ENCODE measurements around the gene ENTR1. TPM values are rescaled to one million over a fixed set of nuclear protein-coding genes. Genes with fewer than 3 reads are reported as not detected.

Gene ENTR1
- polyA plus RNA-seq, 4 donors, result 22.7 to 46.4 (median 31.8) TPM

GRCh38 chr9:136371533-136371880, 38.9 kb downstream of the ENTR1 start:
- FAIRE-seq (no peak), DNase-seq (no peak)
- Histone ChIP-seq H3K36me3 (ENCODE audit: control insufficient read depth in 3 of 3, insufficient read depth in 2 of 3, low read depth in 1 of 3, low read length in 3 of 3) (peaks cover 0 to 33% (median 0%) of the 10 kb centered on the region in 3 donors), H3K4me1 (ENCODE audit: control insufficient read depth in 3 of 3, insufficient read depth in 2 of 3, low read depth in 1 of 3, low read length in 2 of 3) (peaks cover 0 to 14% (median 2%) of the 10 kb centered on the region in 3 donors), H3K27me3 (ENCODE audit: control insufficient read depth in 3 of 3, insufficient read depth in 3 of 3, low read length in 3 of 3) (no peaks in the 10 kb centered on the region), H3K4me3 (ENCODE audit: low read depth in 1 of 3, low read length in 3 of 3) (no peak overlapping the region), H3K27ac (ENCODE audit: low read depth in 1 of 3, low read length in 2 of 3) (no peak overlapping the region), H3K9me3 (ENCODE audit: control insufficient read depth in 2 of 2, insufficient read depth in 1 of 2, low read depth in 1 of 2, low read length in 1 of 2) (no peaks in the 10 kb centered on the region)
- 76 to 88% (median 87%) methylated on average over 10 to 13 of the region's 13 CpGs for WGBS, 3 donors

- Histone ChIP-seq H3K4me3 (ENCODE audit: low read depth in 1 of 3, low read length in 3 of 3) (no peak overlapping the region), H3K9me3 (ENCODE audit: control insufficient read depth in 2 of 2, insufficient read depth in 1 of 2, low read depth in 1 of 2, low read length in 1 of 2) (no peaks in the 10 kb centered on the region), H3K27ac (ENCODE audit: low read depth in 1 of 3, low read length in 2 of 3) (no peak overlapping the region), H3K27me3 (ENCODE audit: control insufficient read depth in 3 of 3, insufficient read depth in 3 of 3, low read length in 3 of 3) (no peaks in the 10 kb centered on the region), H3K4me1 (ENCODE audit: control insufficient read depth in 3 of 3, insufficient read depth in 2 of 3, low read depth in 1 of 3, low read length in 2 of 3) (peaks cover 0 to 14% (median 2%) of the 10 kb centered on the region in 3 donors), H3K36me3 (ENCODE audit: control insufficient read depth in 3 of 3, insufficient read depth in 2 of 3, low read depth in 1 of 3, low read length in 3 of 3) (peaks cover 0 to 27% (median 0%) of the 10 kb centered on the region in 3 donors)
- WGBS, 3 donors, result 91 to 94% (median 93%) methylated on average over 53 to 54 of the region's 54 CpGs
- FAIRE-seq (no peak), DNase-seq (no peak)
These were observed 39.5 kb downstream of the ENTR1 start for GRCh38 chr9:136370687-136371532.

GRCh38 chr9:136370037-136370436, 40.4 kb downstream of the ENTR1 start:
- DNase-seq, result no peak
- H3K4me3 ChIP-seq (ENCODE audit: low read depth in 1 of 3, low read length in 3 of 3), result no peak overlapping the region
- H3K27ac ChIP-seq (ENCODE audit: low read depth in 1 of 3, low read length in 2 of 3), result no peak overlapping the region
- H3K36me3 ChIP-seq (ENCODE audit: control insufficient read depth in 3 of 3, insufficient read depth in 2 of 3, low read depth in 1 of 3, low read length in 3 of 3), result peaks cover 0 to 18% (median 0%) of the 10 kb centered on the region in 3 donors
- 87 to 95% (median 94%) methylated on average over 17 to 19 of the region's 19 CpGs for WGBS, 3 donors
- FAIRE-seq, result no peak
- no peaks in the 10 kb centered on the region for H3K9me3 ChIP-seq (ENCODE audit: control insufficient read depth in 2 of 2, insufficient read depth in 1 of 2, low read depth in 1 of 2, low read length in 1 of 2)
- H3K4me1 ChIP-seq (ENCODE audit: control insufficient read depth in 3 of 3, insufficient read depth in 2 of 3, low read depth in 1 of 3, low read length in 2 of 3), result peaks cover 0 to 14% (median 2%) of the 10 kb centered on the region in 3 donors
- no peaks in the 10 kb centered on the region for H3K27me3 ChIP-seq (ENCODE audit: control insufficient read depth in 3 of 3, insufficient read depth in 3 of 3, low read length in 3 of 3)

GRCh38 chr9:136368190-136368589, 42.2 kb downstream of the ENTR1 start:
- Histone ChIP-seq H3K36me3 (ENCODE audit: control insufficient read depth in 3 of 3, insufficient read depth in 2 of 3, low read depth in 1 of 3, low read length in 3 of 3) (peaks cover 0 to 2% (median 0%) of the 10 kb centered on the region in 3 donors), H3K4me3 (ENCODE audit: low read depth in 1 of 3, low read length in 3 of 3) (no peak overlapping the region), H3K4me1 (ENCODE audit: control insufficient read depth in 3 of 3, insufficient read depth in 2 of 3, low read depth in 1 of 3, low read length in 2 of 3) (peaks cover 0 to 21% (median 2%) of the 10 kb centered on the region in 3 donors), H3K27ac (ENCODE audit: low read depth in 1 of 3, low read length in 2 of 3) (no peak overlapping the region), H3K27me3 (ENCODE audit: control insufficient read depth in 3 of 3, insufficient read depth in 3 of 3, low read length in 3 of 3) (peaks cover 0 to 12% (median 0%) of the 10 kb centered on the region in 3 donors), H3K9me3 (ENCODE audit: control insufficient read depth in 2 of 2, insufficient read depth in 1 of 2, low read depth in 1 of 2, low read length in 1 of 2) (peaks cover 0 to 2% of the 10 kb centered on the region in 2 donors)
- DNase-seq, result no peak
- FAIRE-seq, result no peak
- 71 to 77% (median 75%) methylated on average over 16 to 18 of the region's 18 CpGs for WGBS, 3 donors

GRCh38 chr9:136367296-136368145, 42.9 kb downstream of the ENTR1 start:
- Histone ChIP-seq H3K4me3 (ENCODE audit: low read depth in 1 of 3, low read length in 3 of 3) (no peak overlapping the region), H3K9me3 (ENCODE audit: control insufficient read depth in 2 of 2, insufficient read depth in 1 of 2, low read depth in 1 of 2, low read length in 1 of 2) (peaks cover 0 to 2% of the 10 kb centered on the region in 2 donors), H3K27ac (ENCODE audit: low read depth in 1 of 3, low read length in 2 of 3) (no peak overlapping the region), H3K36me3 (ENCODE audit: control insufficient read depth in 3 of 3, insufficient read depth in 2 of 3, low read depth in 1 of 3, low read length in 3 of 3) (peaks cover 0 to 2% (median 0%) of the 10 kb centered on the region in 3 donors), H3K27me3 (ENCODE audit: control insufficient read depth in 3 of 3, insufficient read depth in 3 of 3, low read length in 3 of 3) (peaks cover 0 to 12% (median 0%) of the 10 kb centered on the region in 3 donors), H3K4me1 (ENCODE audit: control insufficient read depth in 3 of 3, insufficient read depth in 2 of 3, low read depth in 1 of 3, low read length in 2 of 3) (peaks cover 0 to 20% (median 2%) of the 10 kb centered on the region in 3 donors)
- DNase-seq, result no peak
- WGBS, 3 donors, result 80 to 87% (median 84%) methylated on average over 39 to 45 of the region's 45 CpGs
- FAIRE-seq, result no peak

- DNase-seq (no peak), FAIRE-seq (no peak)
- H3K27me3 ChIP-seq (ENCODE audit: control insufficient read depth in 3 of 3, insufficient read depth in 3 of 3, low read length in 3 of 3), result peaks cover 0 to 12% (median 0%) of the 10 kb centered on the region in 3 donors
- 86 to 92% (median 89%) methylated on average over 8 to 9 of the region's 9 CpGs for WGBS, 3 donors
- H3K27ac ChIP-seq (ENCODE audit: low read depth in 1 of 3, low read length in 2 of 3), result no peak overlapping the region
- H3K4me1 ChIP-seq (ENCODE audit: control insufficient read depth in 3 of 3, insufficient read depth in 2 of 3, low read depth in 1 of 3, low read length in 2 of 3), result peaks cover 0 to 22% (median 0%) of the 10 kb centered on the region in 3 donors
- peaks cover 0 to 9% (median 0%) of the 10 kb centered on the region in 3 donors for H3K36me3 ChIP-seq (ENCODE audit: control insufficient read depth in 3 of 3, insufficient read depth in 2 of 3, low read depth in 1 of 3, low read length in 3 of 3)
- peaks cover 0 to 2% of the 10 kb centered on the region in 2 donors for H3K9me3 ChIP-seq (ENCODE audit: control insufficient read depth in 2 of 2, insufficient read depth in 1 of 2, low read depth in 1 of 2, low read length in 1 of 2)
- H3K4me3 ChIP-seq (ENCODE audit: low read depth in 1 of 3, low read length in 3 of 3), result no peak overlapping the region
These were observed 43.6 kb downstream of the ENTR1 start for GRCh38 chr9:136366826-136367225.

GRCh38 chr9:136365775-136366222, 44.6 kb downstream of the ENTR1 start:
- 59 to 63% (median 59%) methylated on average over 9 of the region's 9 CpGs for WGBS, 3 donors
- DNase-seq (no peak), FAIRE-seq (no peak)
- peaks cover 0 to 31% (median 0%) of the 10 kb centered on the region in 3 donors for H3K4me1 ChIP-seq (ENCODE audit: control insufficient read depth in 3 of 3, insufficient read depth in 2 of 3, low read depth in 1 of 3, low read length in 2 of 3)
- no peak overlapping the region for H3K27ac ChIP-seq (ENCODE audit: low read depth in 1 of 3, low read length in 2 of 3)
- H3K27me3 ChIP-seq (ENCODE audit: control insufficient read depth in 3 of 3, insufficient read depth in 3 of 3, low read length in 3 of 3), result peaks cover 0 to 12% (median 0%) of the 10 kb centered on the region in 3 donors
- peaks cover 0 to 2% of the 10 kb centered on the region in 2 donors for H3K9me3 ChIP-seq (ENCODE audit: control insufficient read depth in 2 of 2, insufficient read depth in 1 of 2, low read depth in 1 of 2, low read length in 1 of 2)
- peaks cover 0 to 19% (median 0%) of the 10 kb centered on the region in 3 donors for H3K36me3 ChIP-seq (ENCODE audit: control insufficient read depth in 3 of 3, insufficient read depth in 2 of 3, low read depth in 1 of 3, low read length in 3 of 3)
- H3K4me3 ChIP-seq (ENCODE audit: low read depth in 1 of 3, low read length in 3 of 3), result no peak overlapping the region
